ENCODE data around the gene PPP1R9A.

DNA sequence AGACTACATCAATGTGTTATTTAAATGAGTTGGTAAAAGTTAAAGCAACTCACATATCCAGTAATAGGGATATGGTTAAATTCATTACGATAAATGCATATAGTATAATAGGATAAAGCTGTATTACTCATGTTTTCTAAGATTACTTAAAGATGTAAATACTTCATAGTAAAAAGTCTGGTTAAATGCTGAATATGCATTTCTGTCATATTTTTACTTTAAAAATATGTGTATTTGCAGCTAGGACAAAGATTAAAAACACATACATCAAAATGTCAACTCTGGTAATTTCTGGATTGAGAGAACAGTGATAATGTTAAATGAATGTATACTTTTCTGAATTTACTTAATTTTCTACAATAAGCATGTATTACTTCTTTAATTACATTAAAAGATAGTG lies 15.1 kb downstream of the PPP1R9A start:
- no peak for TF ChIP-seq POLR2A (IDR thresholded peaks at IDR 0.05)
- TF ChIP-seq CTCF (IDR thresholded peaks at IDR 0.05): no peak

Measured in Peyer's patch (tissue), 4 donors.